A673 (cell line): Measurements from ENCODE around the gene PCCA.

Experiments used
- CTCF ChIP-seq: fragments of 300-800, 200-600 bp; sonication (generic); conservative IDR thresholded peaks from 2 replicates; pipeline ENCODE4 v1.5.1; 2017; ENCODE audit warnings: low read depth, mild to moderate bottlenecking, antibody characterized with exemption, low read length, moderate library complexity, mixed read lengths
- EZH2 ChIP-seq: fragments of 200-600 bp; sonication (generic); IDR thresholded peaks from 2 replicates; pipeline ENCODE4 v1.6.1; 2017; ENCODE audit warnings: borderline replicate concordance, low read depth, mild to moderate bottlenecking, mixed read lengths, antibody characterized with exemption, low read length; ENCODE audit not compliant: poor library complexity, severe bottlenecking

GRCh38 chr13:100470866-100471505 lies 382.1 kb downstream of the PCCA start:
- TF ChIP-seq CTCF, result no peak
- TF ChIP-seq EZH2, result no peak
